GM23338 (cell line): Measurements from ENCODE around the gene COL4A1. TPM values are rescaled to one million over a fixed set of nuclear protein-coding genes. Genes with fewer than 3 reads are reported as not detected.

Source experiments
- ATAC-seq: fragments of 200-7000 bp; cut with Tn5 transposase; 3 replicates; pipeline ENCODE4 v1.9.1; 2020
- DNase-seq: peaks from one replicate; pipeline ENCODE4 v3.0.0-alpha.2; 2015; ENCODE audit warnings: low spot score
- H2AFZ ChIP-seq: fragments of 200-600 bp; sonication (generic); 2 replicates; pipeline ENCODE4 v1.8.0; 2016; ENCODE audit warnings: antibody characterized with exemption, mild to moderate bottlenecking, moderate library complexity
- H3F3A ChIP-seq: fragments of 200-600 bp; sonication (generic); replicated peaks from 2 replicates; pipeline ENCODE4 v1.8.0; 2017; ENCODE audit warnings: antibody characterized with exemption, mixed run types, low read depth
- H3K27ac ChIP-seq: fragments of 200-600 bp; sonication (generic); 2 replicates; pipeline ENCODE4 v1.6.1; 2016; ENCODE audit warnings: low read depth
- H3K27me3 ChIP-seq: fragments of 200-600 bp; sonication (generic); 2 replicates; pipeline ENCODE4 v1.8.0; 2016; ENCODE audit warnings: mild to moderate bottlenecking, mixed run types, moderate library complexity; ENCODE audit not compliant: insufficient read depth
- H3K36me3 ChIP-seq: fragments of 200-600 bp; sonication (generic); 2 replicates; pipeline ENCODE4 v1.8.0; 2016; ENCODE audit warnings: mild to moderate bottlenecking; ENCODE audit not compliant: insufficient read depth
- H3K4me1 ChIP-seq: fragments of 200-600 bp; sonication (generic); 2 replicates; pipeline ENCODE4 v1.8.0; 2016; ENCODE audit warnings: mild to moderate bottlenecking, moderate library complexity; ENCODE audit not compliant: insufficient read depth
- H3K4me2 ChIP-seq: fragments of 200-600 bp; sonication (generic); 2 replicates; pipeline ENCODE4 v1.7.1; 2017; ENCODE audit warnings: mixed run types
- H3K4me3 ChIP-seq: fragments of 200-600 bp; sonication (generic); 2 replicates; pipeline ENCODE4 v1.6.1; 2016; ENCODE audit warnings: mixed run types
- H3K79me2 ChIP-seq: fragments of 200-600 bp; sonication (generic); replicated peaks from 2 replicates; pipeline ENCODE4 v1.8.0; 2017; ENCODE audit warnings: mild to moderate bottlenecking; ENCODE audit not compliant: insufficient read depth
- H3K9me2 ChIP-seq: fragments of 200-600 bp; sonication (generic); 2 replicates; pipeline ENCODE4 v1.8.0; 2017; ENCODE audit not compliant: insufficient read depth
- H4K20me1 ChIP-seq: fragments of 200-600 bp; sonication (generic); replicated peaks from 2 replicates; pipeline ENCODE4 v1.8.0; 2017; ENCODE audit warnings: mild to moderate bottlenecking; ENCODE audit not compliant: insufficient read depth
- H3K27ac Mint-ChIP-seq: 2 replicates; pipeline ENCODE4 v1.8.0; 2020; ENCODE audit warnings: inconsistent platforms, mild to moderate bottlenecking, moderate library complexity, mixed read lengths
- H3K27me3 Mint-ChIP-seq: 3 replicates; pipeline ENCODE4 v1.8.0; 2022; ENCODE audit warnings: low read depth, mild to moderate bottlenecking, moderate library complexity, mixed read lengths, inconsistent platforms; ENCODE audit not compliant: insufficient read depth, poor library complexity
- H3K36me3 Mint-ChIP-seq: 3 replicates; pipeline ENCODE4 v1.8.0; 2021; ENCODE audit warnings: low read depth, mild to moderate bottlenecking, inconsistent platforms, moderate library complexity, mixed read lengths
- H3K4me1 Mint-ChIP-seq: 3 replicates; pipeline ENCODE4 v1.8.0; 2020; ENCODE audit warnings: mild to moderate bottlenecking, inconsistent platforms, mixed read lengths
- H3K4me3 Mint-ChIP-seq: 3 replicates; pipeline ENCODE4 v1.8.0; 2021; ENCODE audit warnings: moderate library complexity, mild to moderate bottlenecking, inconsistent platforms, mixed read lengths
- H3K9me3 Mint-ChIP-seq: 3 replicates; pipeline ENCODE4 v1.8.0; 2020; ENCODE audit warnings: moderate library complexity, mild to moderate bottlenecking, inconsistent platforms, mixed read lengths
- ETS1 ChIP-seq: IDR thresholded peaks from 2 replicates; pipeline ENCODE4 v1.6.1; 2016; ENCODE audit warnings: antibody characterized with exemption
- EZH2 ChIP-seq: fragments of 200-600 bp; sonication (generic); IDR thresholded peaks from one replicate; pipeline ENCODE4 v1.8.0; 2017; ENCODE audit warnings: antibody characterized with exemption, mild to moderate bottlenecking, low read depth; ENCODE audit not compliant: unreplicated experiment
- EZH2phosphoT487 ChIP-seq: fragments of 200-600 bp; sonication (generic); IDR thresholded peaks from one replicate; pipeline ENCODE4 v1.8.1; 2018; ENCODE audit warnings: antibody characterized with exemption; ENCODE audit not compliant: unreplicated experiment
- NANOG ChIP-seq: IDR thresholded peaks from 2 replicates; pipeline ENCODE4 v1.6.1; 2016; ENCODE audit warnings: antibody characterized with exemption, borderline replicate concordance
- POLR2AphosphoS5 ChIP-seq: IDR thresholded peaks from 2 replicates; pipeline ENCODE4 v1.6.1; 2016; ENCODE audit warnings: antibody characterized with exemption, low read depth
- REST ChIP-seq: IDR thresholded peaks from one replicate; pipeline ENCODE4 v1.6.1; 2018; ENCODE audit warnings: antibody characterized with exemption; ENCODE audit not compliant: unreplicated experiment
- STAT1 ChIP-seq: IDR thresholded peaks from one replicate; pipeline ENCODE4 v1.6.1; 2016; ENCODE audit warnings: antibody characterized with exemption; ENCODE audit not compliant: unreplicated experiment
- ZNF114 ChIP-seq: fragments of 250-450 bp; sonication (Bioruptor Pico); IDR thresholded peaks from 2 replicates; pipeline ENCODE4 v1.5.0; 2020; ENCODE audit warnings: mild to moderate bottlenecking, moderate library complexity
- ZNF331 ChIP-seq: fragments of 250-450 bp; sonication (Bioruptor Pico); IDR thresholded peaks from 2 replicates; pipeline ENCODE4 v1.5.0; 2020; ENCODE audit warnings: low read depth, mild to moderate bottlenecking, moderate library complexity
- polyA plus RNA-seq: library from polyadenylated mRNA; unstranded; fragments of >200 nt; fragmentation: Nextera tagmentation; extraction: Ambion mirVana; gene quantifications from 2 replicates; pipeline ENCODE4 v1.2.1, GENCODE V29; 2016
- total RNA-seq: library from RNA; depleted of rRNA; stranded (reverse); fragments of >200 nt; shearing (Covaris generic); gene quantifications from 2 replicates; pipeline ENCODE4 v1.2.3, GENCODE V29; 2014
- TF ChIP-seq, protein P1 (sequence below), 2 experiments: fragments of 200-600 bp in 1 of 2; sonication (generic) in 1 of 2; conservative IDR thresholded peaks; 2 replicates each; pipeline versions ENCODE4 v1.5.1 to v1.6.1; 2016 to 2017; ENCODE audit warnings: antibody characterized with exemption in 2 of 2, low read depth in 2 of 2, mild to moderate bottlenecking in 2 of 2, moderate library complexity in 1 of 2
- TF ChIP-seq, protein P2 (sequence below): fragments of 250-450 bp; sonication (Bioruptor Pico); IDR thresholded peaks from 2 replicates; pipeline ENCODE4 v1.5.0; 2020; ENCODE audit warnings: mild to moderate bottlenecking, moderate library complexity

The COL4A1 gene
- total and polyA plus RNA-seq, 2 experiments from 2014 or later, result 39.1 to 110 TPM

DNA sequence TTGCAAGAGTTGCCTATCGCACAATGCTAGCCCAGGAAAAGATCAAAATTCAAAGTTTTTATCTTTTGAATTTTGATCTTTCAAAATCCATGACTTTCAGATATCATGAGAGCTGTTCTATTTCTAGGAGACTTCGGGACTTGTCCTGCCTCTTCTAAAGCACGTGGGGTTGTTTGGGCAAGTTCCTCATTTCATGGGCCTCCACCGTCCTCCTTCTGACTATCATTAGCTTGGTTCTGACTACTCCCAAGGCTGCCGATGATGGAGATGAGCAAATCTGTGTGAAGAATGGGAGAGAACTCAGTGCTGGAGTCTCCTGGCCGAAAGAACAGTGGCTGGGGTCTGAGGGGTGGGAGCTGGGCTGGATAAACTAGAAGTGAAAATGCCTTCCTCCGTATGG is 86.5 kb downstream of the COL4A1 start:
- TF ChIP-seq ETS1 (no peak), EZH2 (no peak), POLR2AphosphoS5 (no peak), REST (no peak), STAT1 (no peak), ZNF114 (CRISPR knock-in tag) (no peak), EZH2phosphoT487 (no peak), ZNF331 (CRISPR knock-in tag) (no peak), NANOG (no peak)
- TF ChIP-seq, protein P1, sequence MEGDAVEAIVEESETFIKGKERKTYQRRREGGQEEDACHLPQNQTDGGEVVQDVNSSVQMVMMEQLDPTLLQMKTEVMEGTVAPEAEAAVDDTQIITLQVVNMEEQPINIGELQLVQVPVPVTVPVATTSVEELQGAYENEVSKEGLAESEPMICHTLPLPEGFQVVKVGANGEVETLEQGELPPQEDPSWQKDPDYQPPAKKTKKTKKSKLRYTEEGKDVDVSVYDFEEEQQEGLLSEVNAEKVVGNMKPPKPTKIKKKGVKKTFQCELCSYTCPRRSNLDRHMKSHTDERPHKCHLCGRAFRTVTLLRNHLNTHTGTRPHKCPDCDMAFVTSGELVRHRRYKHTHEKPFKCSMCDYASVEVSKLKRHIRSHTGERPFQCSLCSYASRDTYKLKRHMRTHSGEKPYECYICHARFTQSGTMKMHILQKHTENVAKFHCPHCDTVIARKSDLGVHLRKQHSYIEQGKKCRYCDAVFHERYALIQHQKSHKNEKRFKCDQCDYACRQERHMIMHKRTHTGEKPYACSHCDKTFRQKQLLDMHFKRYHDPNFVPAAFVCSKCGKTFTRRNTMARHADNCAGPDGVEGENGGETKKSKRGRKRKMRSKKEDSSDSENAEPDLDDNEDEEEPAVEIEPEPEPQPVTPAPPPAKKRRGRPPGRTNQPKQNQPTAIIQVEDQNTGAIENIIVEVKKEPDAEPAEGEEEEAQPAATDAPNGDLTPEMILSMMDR (conservative IDR thresholded peaks at IDR 0.05; ENCODE audit: low read depth in 2 of 2), result no peak
- TF ChIP-seq, protein P2, sequence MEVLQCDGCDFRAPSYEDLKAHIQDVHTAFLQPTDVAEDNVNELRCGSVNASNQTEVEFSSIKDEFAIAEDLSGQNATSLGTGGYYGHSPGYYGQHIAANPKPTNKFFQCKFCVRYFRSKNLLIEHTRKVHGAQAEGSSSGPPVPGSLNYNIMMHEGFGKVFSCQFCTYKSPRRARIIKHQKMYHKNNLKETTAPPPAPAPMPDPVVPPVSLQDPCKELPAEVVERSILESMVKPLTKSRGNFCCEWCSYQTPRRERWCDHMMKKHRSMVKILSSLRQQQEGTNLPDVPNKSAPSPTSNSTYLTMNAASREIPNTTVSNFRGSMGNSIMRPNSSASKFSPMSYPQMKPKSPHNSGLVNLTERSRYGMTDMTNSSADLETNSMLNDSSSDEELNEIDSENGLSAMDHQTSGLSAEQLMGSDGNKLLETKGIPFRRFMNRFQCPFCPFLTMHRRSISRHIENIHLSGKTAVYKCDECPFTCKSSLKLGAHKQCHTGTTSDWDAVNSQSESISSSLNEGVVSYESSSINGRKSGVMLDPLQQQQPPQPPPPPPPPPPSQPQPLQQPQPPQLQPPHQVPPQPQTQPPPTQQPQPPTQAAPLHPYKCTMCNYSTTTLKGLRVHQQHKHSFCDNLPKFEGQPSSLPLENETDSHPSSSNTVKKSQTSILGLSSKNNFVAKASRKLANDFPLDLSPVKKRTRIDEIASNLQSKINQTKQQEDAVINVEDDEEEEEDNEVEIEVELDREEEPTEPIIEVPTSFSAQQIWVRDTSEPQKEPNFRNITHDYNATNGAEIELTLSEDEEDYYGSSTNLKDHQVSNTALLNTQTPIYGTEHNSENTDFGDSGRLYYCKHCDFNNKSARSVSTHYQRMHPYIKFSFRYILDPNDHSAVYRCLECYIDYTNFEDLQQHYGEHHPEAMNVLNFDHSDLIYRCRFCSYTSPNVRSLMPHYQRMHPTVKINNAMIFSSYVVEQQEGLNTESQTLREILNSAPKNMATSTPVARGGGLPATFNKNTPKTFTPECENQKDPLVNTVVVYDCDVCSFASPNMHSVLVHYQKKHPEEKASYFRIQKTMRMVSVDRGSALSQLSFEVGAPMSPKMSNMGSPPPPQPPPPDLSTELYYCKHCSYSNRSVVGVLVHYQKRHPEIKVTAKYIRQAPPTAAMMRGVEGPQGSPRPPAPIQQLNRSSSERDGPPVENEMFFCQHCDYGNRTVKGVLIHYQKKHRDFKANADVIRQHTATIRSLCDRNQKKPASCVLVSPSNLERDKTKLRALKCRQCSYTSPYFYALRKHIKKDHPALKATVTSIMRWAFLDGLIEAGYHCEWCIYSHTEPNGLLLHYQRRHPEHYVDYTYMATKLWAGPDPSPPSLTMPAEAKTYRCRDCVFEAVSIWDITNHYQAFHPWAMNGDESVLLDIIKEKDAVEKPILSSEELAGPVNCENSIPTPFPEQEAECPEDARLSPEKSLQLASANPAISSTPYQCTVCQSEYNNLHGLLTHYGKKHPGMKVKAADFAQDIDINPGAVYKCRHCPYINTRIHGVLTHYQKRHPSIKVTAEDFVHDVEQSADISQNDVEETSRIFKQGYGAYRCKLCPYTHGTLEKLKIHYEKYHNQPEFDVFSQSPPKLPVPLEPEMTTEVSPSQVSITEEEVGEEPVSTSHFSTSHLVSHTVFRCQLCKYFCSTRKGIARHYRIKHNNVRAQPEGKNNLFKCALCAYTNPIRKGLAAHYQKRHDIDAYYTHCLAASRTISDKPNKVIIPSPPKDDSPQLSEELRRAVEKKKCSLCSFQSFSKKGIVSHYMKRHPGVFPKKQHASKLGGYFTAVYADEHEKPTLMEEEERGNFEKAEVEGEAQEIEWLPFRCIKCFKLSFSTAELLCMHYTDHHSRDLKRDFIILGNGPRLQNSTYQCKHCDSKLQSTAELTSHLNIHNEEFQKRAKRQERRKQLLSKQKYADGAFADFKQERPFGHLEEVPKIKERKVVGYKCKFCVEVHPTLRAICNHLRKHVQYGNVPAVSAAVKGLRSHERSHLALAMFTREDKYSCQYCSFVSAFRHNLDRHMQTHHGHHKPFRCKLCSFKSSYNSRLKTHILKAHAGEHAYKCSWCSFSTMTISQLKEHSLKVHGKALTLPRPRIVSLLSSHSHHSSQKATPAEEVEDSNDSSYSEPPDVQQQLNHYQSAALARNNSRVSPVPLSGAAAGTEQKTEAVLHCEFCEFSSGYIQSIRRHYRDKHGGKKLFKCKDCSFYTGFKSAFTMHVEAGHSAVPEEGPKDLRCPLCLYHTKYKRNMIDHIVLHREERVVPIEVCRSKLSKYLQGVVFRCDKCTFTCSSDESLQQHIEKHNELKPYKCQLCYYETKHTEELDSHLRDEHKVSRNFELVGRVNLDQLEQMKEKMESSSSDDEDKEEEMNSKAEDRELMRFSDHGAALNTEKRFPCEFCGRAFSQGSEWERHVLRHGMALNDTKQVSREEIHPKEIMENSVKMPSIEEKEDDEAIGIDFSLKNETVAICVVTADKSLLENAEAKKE (CRISPR knock-in tag), result no peak

More for the DNA sequence above, 86.5 kb downstream of the COL4A1 start:
- peaks cover 4% of the 10 kb centered on the region for H3K27me3 Mint-ChIP-seq
- Histone ChIP-seq H3K4me3 (no peak overlapping the region), H3F3A (no peaks in the 10 kb centered on the region), H4K20me1 (no peaks in the 10 kb centered on the region), H3K79me2 (no peaks in the 10 kb centered on the region), H3K4me1 (no peaks in the 10 kb centered on the region), H2AFZ (no peak overlapping the region), H3K27me3 (no peaks in the 10 kb centered on the region), H3K4me2 (no peak overlapping the region), H3K9me2 (no peaks in the 10 kb centered on the region), H3K27ac (no peak overlapping the region), H3K36me3 (no peaks in the 10 kb centered on the region)
- H3K36me3 Mint-ChIP-seq, result no peaks in the 10 kb centered on the region
- H3K27ac Mint-ChIP-seq, result no peak overlapping the region
- ATAC-seq (no peak), DNase-seq (no peak)
- peaks cover 4% of the 10 kb centered on the region; the same call in 2 of the 3 replicates for H3K4me1 Mint-ChIP-seq
- no peaks in the 10 kb centered on the region for H3K9me3 Mint-ChIP-seq
- no peak overlapping the region for H3K4me3 Mint-ChIP-seq
